HG03460 (cell line): ENCODE results near the gene LPCAT2.

Experiments used
- ATAC-seq: cut with Tn5 transposase; IDR thresholded peaks from one replicate; pipeline ENCODE4 v1.9.1; 2021; ENCODE audit not compliant: unreplicated experiment

Gene LPCAT2

DNA sequence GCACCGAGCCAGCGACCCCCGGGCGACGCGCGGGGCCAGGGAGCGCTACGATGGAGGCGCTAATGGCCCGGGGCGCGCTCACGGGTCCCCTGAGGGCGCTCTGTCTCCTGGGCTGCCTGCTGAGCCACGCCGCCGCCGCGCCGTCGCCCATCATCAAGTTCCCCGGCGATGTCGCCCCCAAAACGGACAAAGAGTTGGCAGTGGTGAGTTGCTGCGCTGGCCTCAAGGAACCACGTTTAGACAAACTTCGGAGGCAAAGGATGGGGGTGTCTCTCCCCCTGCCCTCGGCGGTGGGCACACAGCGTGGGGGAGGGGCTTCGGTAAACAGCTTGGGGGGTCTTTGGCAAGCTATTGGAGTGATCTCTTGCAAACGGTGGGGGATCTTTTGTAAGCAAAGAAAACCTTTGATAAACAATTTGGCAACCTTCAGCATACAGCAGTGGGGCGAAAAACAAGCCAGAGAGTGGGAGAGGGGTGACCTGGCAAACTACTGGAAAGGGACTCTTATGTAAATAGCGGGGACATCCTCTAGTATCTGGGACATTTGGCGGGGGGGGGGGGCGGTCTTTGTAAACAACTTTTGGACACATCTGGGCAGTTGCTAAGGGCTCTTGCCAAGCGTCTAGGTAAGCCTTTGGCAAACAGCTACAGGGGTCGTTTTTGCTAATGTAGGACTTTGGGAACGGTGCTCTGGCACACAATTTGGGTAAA is 29.3 kb upstream of the LPCAT2 start:
- no peak for ATAC-seq

- ATAC-seq: no peak
Measured at GRCh38 chr16:55480228-55480655, 28.6 kb upstream of the LPCAT2 start.

GRCh38 chr16:55481023-55481422 is 27.8 kb upstream of the LPCAT2 start:
- no peak for ATAC-seq

DNA sequence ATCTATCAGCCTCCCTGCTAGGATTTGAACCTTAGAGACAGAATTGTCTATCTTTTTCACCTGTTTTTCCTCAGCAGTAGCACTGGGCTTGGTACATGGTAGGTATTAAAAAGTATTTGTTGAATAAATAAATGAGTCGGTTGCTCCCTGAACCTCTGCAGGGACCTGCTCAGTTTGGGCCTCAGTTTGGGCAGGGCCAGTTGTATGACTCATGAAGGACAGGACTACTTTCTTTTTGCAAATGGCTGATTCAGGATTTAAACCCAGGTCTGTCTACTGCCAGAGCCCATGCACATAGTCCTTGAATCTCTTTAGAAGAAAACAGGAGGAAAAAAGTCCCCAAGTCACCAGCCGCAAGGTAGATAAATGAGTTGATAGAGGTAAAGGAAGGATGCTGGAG is 26.8 kb upstream of the LPCAT2 start:
- no peak for ATAC-seq

- ATAC-seq: no peak
Measured at GRCh38 chr16:55487048-55487803, 21.6 kb upstream of the LPCAT2 start.

DNA sequence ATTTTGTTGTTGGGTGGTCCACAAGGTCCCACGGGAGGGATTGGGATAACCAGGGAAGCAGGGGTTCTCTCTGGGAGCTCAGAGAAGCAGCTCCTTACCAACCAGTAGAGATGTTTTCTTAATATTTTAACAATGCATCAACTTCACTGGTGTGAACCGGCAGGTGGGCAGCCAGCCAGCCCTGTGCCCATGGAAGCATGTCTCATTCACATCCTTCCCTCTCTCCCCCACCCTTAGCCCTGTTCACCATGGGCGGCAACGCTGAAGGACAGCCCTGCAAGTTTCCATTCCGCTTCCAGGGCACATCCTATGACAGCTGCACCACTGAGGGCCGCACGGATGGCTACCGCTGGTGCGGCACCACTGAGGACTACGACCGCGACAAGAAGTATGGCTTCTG is 20.6 kb upstream of the LPCAT2 start:
- ATAC-seq: no peak

DNA sequence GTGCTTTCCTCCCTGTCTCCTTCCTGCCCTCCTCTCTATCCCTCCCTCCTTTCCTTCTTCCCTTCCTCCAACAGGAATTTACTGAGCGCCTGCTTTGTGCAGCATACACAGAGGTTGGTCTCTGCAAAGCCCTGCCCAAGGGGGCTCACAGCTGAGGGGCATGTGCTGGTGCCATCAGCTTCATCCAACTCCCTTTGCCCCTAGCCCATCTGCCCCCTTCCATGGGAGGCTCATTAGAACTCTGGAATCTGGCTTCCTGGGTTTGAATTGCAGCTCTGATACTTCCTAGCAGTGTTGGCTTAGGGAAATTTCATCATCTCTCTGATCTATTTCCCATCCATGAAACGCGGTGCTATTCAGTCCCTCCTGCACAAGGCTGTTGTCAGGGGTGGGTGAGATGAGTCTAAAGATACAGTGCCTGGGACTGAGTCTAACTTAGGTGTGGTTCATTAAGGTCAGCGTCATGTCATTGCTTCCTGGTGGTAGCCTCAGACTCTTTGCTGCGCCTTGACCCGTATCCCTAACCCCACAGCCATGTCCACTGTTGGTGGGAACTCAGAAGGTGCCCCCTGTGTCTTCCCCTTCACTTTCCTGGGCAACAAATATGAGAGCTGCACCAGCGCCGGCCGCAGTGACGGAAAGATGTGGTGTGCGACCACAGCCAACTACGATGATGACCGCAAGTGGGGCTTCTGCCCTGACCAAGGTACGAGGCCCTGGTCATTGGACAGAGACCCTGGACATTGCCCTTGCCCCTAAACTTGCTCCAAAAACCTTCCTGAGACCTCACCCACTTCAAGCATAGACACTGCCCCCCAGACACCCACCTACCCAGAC is 19.5 kb upstream of the LPCAT2 start:
- no peak for ATAC-seq

DNA sequence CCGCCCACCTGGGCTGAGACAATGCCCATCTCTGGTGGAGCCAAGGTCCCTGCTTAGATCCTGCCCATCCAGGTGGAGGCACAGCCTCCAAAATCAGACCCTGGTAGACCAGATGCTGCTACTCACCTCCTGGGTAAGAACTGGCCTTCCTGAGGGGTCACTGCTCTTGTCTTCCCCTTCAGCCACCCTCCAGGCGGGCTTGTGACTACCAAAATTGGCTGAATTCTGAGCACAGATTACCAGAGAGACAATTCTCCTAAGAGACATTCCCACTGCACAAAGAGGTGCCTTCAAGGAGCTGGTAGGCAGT is 19.0 kb upstream of the LPCAT2 start:
- no peak for ATAC-seq

DNA sequence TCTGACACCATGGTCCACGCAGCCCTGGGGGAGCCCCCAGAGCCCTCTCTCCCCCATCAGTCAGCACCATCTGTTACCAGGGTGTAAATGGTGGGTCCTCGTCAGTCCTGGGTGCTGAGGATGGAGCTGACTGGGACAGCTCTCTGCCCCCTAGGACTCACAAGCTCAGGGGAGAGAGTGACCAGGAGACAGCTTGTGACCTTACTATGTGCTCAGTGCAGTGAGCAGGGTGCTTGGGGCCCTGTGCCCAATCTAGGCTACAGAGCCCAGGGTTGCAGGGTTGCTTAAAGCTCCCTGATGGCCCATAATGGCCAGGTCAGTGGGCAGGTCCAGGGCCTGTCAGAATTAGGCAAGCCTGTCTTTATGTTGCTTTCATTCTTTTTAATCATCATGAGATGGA is 18.6 kb upstream of the LPCAT2 start:
- no peak for ATAC-seq

DNA sequence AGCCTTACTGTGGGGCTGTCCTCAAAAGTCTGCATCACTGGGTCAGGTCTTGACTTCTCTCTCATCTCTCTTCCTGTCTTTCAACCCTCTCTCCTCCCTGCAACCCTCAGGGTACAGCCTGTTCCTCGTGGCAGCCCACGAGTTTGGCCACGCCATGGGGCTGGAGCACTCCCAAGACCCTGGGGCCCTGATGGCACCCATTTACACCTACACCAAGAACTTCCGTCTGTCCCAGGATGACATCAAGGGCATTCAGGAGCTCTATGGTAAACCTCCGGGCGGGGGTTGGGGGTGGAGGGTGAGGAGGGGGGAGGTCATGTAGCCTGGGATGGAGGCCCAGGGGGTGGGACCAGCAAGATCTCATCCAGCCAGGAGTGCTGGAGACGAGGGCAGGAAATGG is 17.2 kb upstream of the LPCAT2 start:
- no peak for ATAC-seq

GRCh38 chr16:55492756-55493380 is 16.0 kb upstream of the LPCAT2 start:
- ATAC-seq: no peak

- ATAC-seq: no peak
Measured at GRCh38 chr16:55494994-55495421, 13.9 kb upstream of the LPCAT2 start.

GRCh38 chr16:55495616-55496289 is 13.1 kb upstream of the LPCAT2 start:
- ATAC-seq: no peak

GRCh38 chr16:55496509-55497145 is 12.2 kb upstream of the LPCAT2 start:
- no peak for ATAC-seq

GRCh38 chr16:55497558-55497957 is 11.3 kb upstream of the LPCAT2 start:
- ATAC-seq: no peak

- ATAC-seq: no peak
Measured at GRCh38 chr16:55498101-55498500, 10.8 kb upstream of the LPCAT2 start.

GRCh38 chr16:55499281-55499680 is 9.6 kb upstream of the LPCAT2 start:
- ATAC-seq: no peak

- no peak for ATAC-seq
Measured at GRCh38 chr16:55499951-55500529, 8.8 kb upstream of the LPCAT2 start.

- ATAC-seq: no peak
Measured at GRCh38 chr16:55500530-55501011, 8.3 kb upstream of the LPCAT2 start.
